Activated T-cell treated with anti-CD3 and anti-CD28 coated beads, Interleukin-2, amount 50 U/mL, for 72 hours (primary cell): ENCODE data around the gene CD47. TPM values are rescaled to one million over a fixed set of nuclear protein-coding genes. Genes with fewer than 3 reads are reported as not detected.

Experiments
- ATAC-seq, 2 donors: fragments of 150-1000 bp; cut with Tn5 transposase; replicated peaks in 1 of 2; 2 replicates each; pipeline ENCODE4 v1.10.0; 2021; ENCODE audit warnings: moderate library complexity in 2 of 2, mild to moderate bottlenecking in 1 of 2
- DNase-seq, 2 donors: peaks; one replicate each; pipeline ENCODE4 v3.0.0; 2021 to 2022; ENCODE audit warnings: mixed read lengths in 1 of 2
- H3K27ac Mint-ChIP-seq: one replicate; pipeline ENCODE4 v1.8.0; 2022; ENCODE audit warnings: mild to moderate bottlenecking, moderate library complexity, mixed read lengths
- H3K27me3 Mint-ChIP-seq: one replicate; pipeline ENCODE4 v1.8.0; 2022; ENCODE audit warnings: low read depth, mixed read lengths
- H3K36me3 Mint-ChIP-seq, 2 donors: one replicate each; pipeline ENCODE4 v1.8.0; 2022; ENCODE audit warnings: mixed read lengths in 2 of 2, mild to moderate bottlenecking in 1 of 2; ENCODE audit not compliant: insufficient read depth in 2 of 2
- H3K4me1 Mint-ChIP-seq: one replicate; pipeline ENCODE4 v1.8.0; 2022; ENCODE audit warnings: low read depth, mixed read lengths
- H3K4me3 Mint-ChIP-seq, 2 donors: one replicate each; pipeline ENCODE4 v1.8.0; 2022; ENCODE audit warnings: mild to moderate bottlenecking in 2 of 2, mixed read lengths in 2 of 2, moderate library complexity in 2 of 2
- H3K9me3 Mint-ChIP-seq, 2 donors: one replicate each; pipeline ENCODE4 v1.8.0; 2022; ENCODE audit warnings: mixed read lengths in 2 of 2
- total RNA-seq, 2 donors: library from RNA; stranded (reverse); gene quantifications; one replicate each; pipeline ENCODE4 v1.2.3, GENCODE V29; 2022

The CD47 gene
- total RNA-seq, 2 donors from 2014 or later, result 139 to 153 TPM

GRCh38 chr3:108006881-108007331 is 83.9 kb downstream of the CD47 start:
- Mint-ChIP-seq H3K27me3 (peaks cover 24% of the 10 kb centered on the region), H3K9me3 (no peaks in the 10 kb centered on the region), H3K4me3 (no peak overlapping the region), H3K27ac (no peak overlapping the region), H3K36me3 (no peaks in the 10 kb centered on the region), H3K4me1 (peaks cover 7% of the 10 kb centered on the region)
- ATAC-seq, result no peak
- no peak for DNase-seq

GRCh38 chr3:108006077-108006771 is 84.6 kb downstream of the CD47 start:
- no peaks in the 10 kb centered on the region for H3K36me3 Mint-ChIP-seq
- no peak overlapping the region for H3K27ac Mint-ChIP-seq
- DNase-seq, result no peak
- no peaks in the 10 kb centered on the region for H3K9me3 Mint-ChIP-seq
- no peak for ATAC-seq
- H3K27me3 Mint-ChIP-seq, result peaks cover 24% of the 10 kb centered on the region
- H3K4me1 Mint-ChIP-seq, result peaks cover 7% of the 10 kb centered on the region
- H3K4me3 Mint-ChIP-seq, result no peak overlapping the region

DNA sequence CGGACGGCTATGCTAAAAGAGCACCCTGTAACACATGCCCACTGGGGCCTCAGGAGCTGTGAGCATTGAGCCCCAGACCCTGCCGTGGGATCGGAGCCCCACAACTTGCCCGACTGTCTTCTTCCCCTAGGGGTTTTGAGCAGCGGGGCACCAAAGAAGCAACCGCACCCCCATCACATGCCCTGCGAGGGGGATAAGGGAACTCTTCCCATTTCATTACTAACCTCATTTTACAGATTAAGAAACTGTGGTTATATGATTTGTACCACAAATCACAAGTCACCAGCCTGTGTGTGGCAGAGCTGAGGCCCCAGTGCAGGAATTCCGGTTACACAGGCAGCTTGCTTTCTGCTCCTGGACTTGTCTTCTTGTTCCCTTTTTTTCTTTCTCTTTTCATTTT is 86.2 kb downstream of the CD47 start:
- DNase-seq, result no peak
- peaks cover 7% of the 10 kb centered on the region for H3K4me1 Mint-ChIP-seq
- ATAC-seq, result no peak
- no peak overlapping the region for H3K4me3 Mint-ChIP-seq
- H3K27ac Mint-ChIP-seq, result no peak overlapping the region
- no peaks in the 10 kb centered on the region for H3K36me3 Mint-ChIP-seq
- no peaks in the 10 kb centered on the region for H3K9me3 Mint-ChIP-seq
- peaks cover 24% of the 10 kb centered on the region for H3K27me3 Mint-ChIP-seq

GRCh38 chr3:108001457-108001856 is 89.4 kb downstream of the CD47 start:
- no peak for ATAC-seq
- H3K36me3 Mint-ChIP-seq, result no peaks in the 10 kb centered on the region
- no peak for DNase-seq

DNA sequence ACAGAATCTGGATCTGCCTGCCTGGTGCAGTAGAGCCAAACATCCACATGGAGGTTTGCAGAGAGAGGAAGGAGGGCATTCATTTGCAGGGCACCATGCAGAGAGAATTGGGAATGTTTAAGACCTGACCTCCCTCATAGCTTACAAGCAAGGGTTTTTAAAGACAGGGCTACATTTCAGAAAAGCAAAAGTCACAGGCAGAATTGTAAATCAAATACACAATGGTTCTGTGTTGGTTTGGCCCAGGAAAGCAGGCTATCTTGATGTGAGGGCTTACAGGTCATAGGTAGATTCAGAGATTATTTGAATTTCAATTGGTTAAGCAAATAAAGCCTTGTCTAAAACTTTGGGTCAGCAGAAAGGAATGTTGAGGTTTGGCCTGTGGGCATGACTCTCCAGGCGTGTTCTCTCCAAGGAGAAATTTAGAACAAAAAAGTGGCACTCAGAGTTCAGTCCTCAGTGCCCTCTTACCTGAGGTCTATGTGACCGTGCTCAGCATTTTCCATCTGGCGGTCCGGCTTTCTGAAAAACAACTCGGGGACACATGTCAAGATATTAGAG is 91.5 kb downstream of the CD47 start:
- H3K4me1 Mint-ChIP-seq, result no peaks in the 10 kb centered on the region
- H3K4me3 Mint-ChIP-seq, result no peak overlapping the region
- DNase-seq, result no peak
- H3K36me3 Mint-ChIP-seq, result no peaks in the 10 kb centered on the region
- no peak overlapping the region for H3K27ac Mint-ChIP-seq
- no peaks in the 10 kb centered on the region for H3K9me3 Mint-ChIP-seq
- H3K27me3 Mint-ChIP-seq, result no peaks in the 10 kb centered on the region
- ATAC-seq, result no peak

More at GRCh38 chr3:108001457-108001856, 89.4 kb downstream of the CD47 start:
- no peak overlapping the region for H3K27ac Mint-ChIP-seq
- no peaks in the 10 kb centered on the region for H3K9me3 Mint-ChIP-seq
- H3K27me3 Mint-ChIP-seq, result peaks cover 8% of the 10 kb centered on the region
- H3K4me1 Mint-ChIP-seq, result no peaks in the 10 kb centered on the region
- H3K4me3 Mint-ChIP-seq, result no peak overlapping the region

DNA sequence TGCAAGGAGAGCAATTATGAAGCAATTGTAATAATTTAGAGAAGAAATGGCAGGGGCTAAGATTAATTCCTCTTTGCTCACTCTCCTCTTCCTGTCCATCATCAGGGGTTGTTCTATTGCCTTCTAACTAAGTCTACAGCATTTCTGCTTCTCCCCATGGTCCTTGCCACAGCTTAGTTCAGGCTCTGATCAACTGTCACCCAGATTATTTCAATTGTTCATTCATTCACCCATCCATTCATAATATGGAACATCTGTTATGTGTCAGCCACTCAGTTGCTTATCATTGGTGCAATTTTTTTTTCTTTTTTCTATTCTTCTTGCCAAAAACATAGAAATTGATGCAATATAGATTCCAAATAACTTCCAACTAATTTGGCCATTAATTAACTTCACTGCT is 93.2 kb downstream of the CD47 start:
- no peak for ATAC-seq
- H3K4me3 Mint-ChIP-seq, result no peak overlapping the region
- H3K27ac Mint-ChIP-seq, result no peak overlapping the region
- no peak for DNase-seq
- no peaks in the 10 kb centered on the region for H3K4me1 Mint-ChIP-seq
- peaks cover 0 to 1% of the 10 kb centered on the region in 2 donors for H3K9me3 Mint-ChIP-seq
- no peaks in the 10 kb centered on the region for H3K36me3 Mint-ChIP-seq
- no peaks in the 10 kb centered on the region for H3K27me3 Mint-ChIP-seq

DNA sequence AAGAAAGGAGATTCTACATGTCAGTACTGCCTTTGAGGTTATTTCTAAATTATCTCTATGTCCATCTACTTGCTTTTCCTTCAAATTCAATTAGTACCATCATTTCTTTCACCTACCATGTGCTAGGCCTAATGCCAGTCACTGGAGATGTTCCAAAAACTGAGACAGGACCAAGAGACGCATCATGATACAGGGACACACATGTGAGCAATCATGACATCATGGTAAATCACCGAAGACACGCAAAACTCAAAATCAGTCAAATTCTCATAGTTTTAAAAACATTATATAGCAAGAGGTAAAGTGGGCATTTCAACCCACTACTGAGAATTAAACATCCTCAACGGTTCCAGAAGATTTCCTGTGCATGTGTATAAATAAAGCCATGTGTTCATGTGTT is 95.0 kb downstream of the CD47 start:
- Mint-ChIP-seq H3K36me3 (no peaks in the 10 kb centered on the region), H3K27ac (no peak overlapping the region), H3K27me3 (no peaks in the 10 kb centered on the region), H3K4me3 (no peak overlapping the region), H3K9me3 (peaks cover 0 to 1% of the 10 kb centered on the region in 2 donors), H3K4me1 (no peaks in the 10 kb centered on the region)
- ATAC-seq (no peak), DNase-seq (no peak)

- no peaks in the 10 kb centered on the region for H3K4me1 Mint-ChIP-seq
- no peak for DNase-seq
- no peak for ATAC-seq
- no peaks in the 10 kb centered on the region for H3K36me3 Mint-ChIP-seq
- H3K4me3 Mint-ChIP-seq, result no peak overlapping the region
- H3K27me3 Mint-ChIP-seq, result no peaks in the 10 kb centered on the region
- peaks cover 0 to 1% of the 10 kb centered on the region in 2 donors for H3K9me3 Mint-ChIP-seq
- no peak overlapping the region for H3K27ac Mint-ChIP-seq
Measured at GRCh38 chr3:107994956-107995715, 95.7 kb downstream of the CD47 start.

- H3K27ac Mint-ChIP-seq, result no peak overlapping the region
- peaks cover 0 to 1% of the 10 kb centered on the region in 2 donors for H3K9me3 Mint-ChIP-seq
- no peaks in the 10 kb centered on the region for H3K4me1 Mint-ChIP-seq
- H3K4me3 Mint-ChIP-seq, result no peak overlapping the region
- DNase-seq (no peak), ATAC-seq (no peak)
- H3K36me3 Mint-ChIP-seq, result no peaks in the 10 kb centered on the region
- no peaks in the 10 kb centered on the region for H3K27me3 Mint-ChIP-seq
Measured at GRCh38 chr3:107994181-107994580, 96.7 kb downstream of the CD47 start.

- H3K36me3 Mint-ChIP-seq, result no peaks in the 10 kb centered on the region
- DNase-seq (no peak), ATAC-seq (no peak)
- H3K9me3 Mint-ChIP-seq, result peaks cover 0 to 1% of the 10 kb centered on the region in 2 donors
- no peaks in the 10 kb centered on the region for H3K27me3 Mint-ChIP-seq
- H3K4me3 Mint-ChIP-seq, result no peak overlapping the region
- no peak overlapping the region for H3K27ac Mint-ChIP-seq
- no peaks in the 10 kb centered on the region for H3K4me1 Mint-ChIP-seq
Measured at GRCh38 chr3:107993771-107994170, 97.1 kb downstream of the CD47 start.

Other genes with a start within 250 kb of the CD47 start
- gene IFT57, start 131.4 kb upstream of the CD47 start, total RNA-seq, result 10 to 100 TPM; 19.6 to 23.0 TPM
- 1 to 10 TPM; 1.9 TPM for gene HHLA2, start 205.5 kb upstream of the CD47 start, total RNA-seq